HEK293T (cell line): ENCODE measurements around the gene PIP5K1B.

Source experiments
- BHLHE40 ChIP-seq: fragments of 450-650 bp; IDR thresholded peaks from 2 replicates; pipeline ENCODE4 v1.6.1; 2016; ENCODE audit warnings: mild to moderate bottlenecking, moderate library complexity, borderline replicate concordance
- ELF4 ChIP-seq: fragments of 450-650 bp; IDR thresholded peaks from 2 replicates; pipeline ENCODE4 v1.6.1; 2017; ENCODE audit warnings: antibody characterized with exemption
- FOXA1 ChIP-seq: fragments of 450-650 bp; IDR thresholded peaks from 2 replicates; pipeline ENCODE4 v1.6.1; 2016; ENCODE audit warnings: mild to moderate bottlenecking
- FOXK2 ChIP-seq: fragments of 450-650 bp; IDR thresholded peaks from 2 replicates; pipeline ENCODE4 v1.6.1; 2016; ENCODE audit warnings: mild to moderate bottlenecking
- FOXM1 ChIP-seq: fragments of 450-650 bp; IDR thresholded peaks from 2 replicates; pipeline ENCODE4 v1.6.1; 2017; ENCODE audit warnings: mild to moderate bottlenecking, borderline replicate concordance
- L3MBTL2 ChIP-seq: fragments of 450-650 bp; conservative IDR thresholded peaks from 2 replicates; pipeline ENCODE4 v1.6.1; 2016; ENCODE audit warnings: mild to moderate bottlenecking
- SP1 ChIP-seq: fragments of 450-650 bp; IDR thresholded peaks from 2 replicates; pipeline ENCODE4 v1.6.1; 2017
- SUZ12 ChIP-seq: fragments of 450-650 bp; IDR thresholded peaks from 2 replicates; pipeline ENCODE4 v1.6.1; 2016; ENCODE audit warnings: mild to moderate bottlenecking
- TF ChIP-seq, protein P1 (sequence below): fragments of 450-650 bp; IDR thresholded peaks from 2 replicates; pipeline ENCODE4 v1.6.1; 2016

DNA sequence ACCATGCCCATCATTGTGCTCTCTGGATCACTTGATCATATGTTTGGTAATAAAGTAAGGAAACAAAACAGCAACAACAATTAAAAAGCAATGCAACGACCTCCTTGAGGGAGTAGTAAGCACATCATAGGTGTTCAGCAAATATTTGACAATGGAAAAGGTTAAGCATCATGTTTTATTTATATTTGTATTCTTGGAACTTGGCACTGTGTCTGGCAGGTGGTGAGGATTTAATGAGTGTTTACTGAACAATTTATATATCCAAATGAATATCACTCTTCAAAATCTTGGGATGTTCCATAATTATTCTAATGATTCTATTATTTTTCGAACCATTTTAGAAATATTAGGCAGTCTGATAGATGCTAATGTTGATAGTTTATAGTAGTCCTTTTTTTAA, 6.2 kb downstream of the PIP5K1B start:
- no peak for TF ChIP-seq FOXM1
- no peak for TF ChIP-seq SP1
- TF ChIP-seq, protein P1, sequence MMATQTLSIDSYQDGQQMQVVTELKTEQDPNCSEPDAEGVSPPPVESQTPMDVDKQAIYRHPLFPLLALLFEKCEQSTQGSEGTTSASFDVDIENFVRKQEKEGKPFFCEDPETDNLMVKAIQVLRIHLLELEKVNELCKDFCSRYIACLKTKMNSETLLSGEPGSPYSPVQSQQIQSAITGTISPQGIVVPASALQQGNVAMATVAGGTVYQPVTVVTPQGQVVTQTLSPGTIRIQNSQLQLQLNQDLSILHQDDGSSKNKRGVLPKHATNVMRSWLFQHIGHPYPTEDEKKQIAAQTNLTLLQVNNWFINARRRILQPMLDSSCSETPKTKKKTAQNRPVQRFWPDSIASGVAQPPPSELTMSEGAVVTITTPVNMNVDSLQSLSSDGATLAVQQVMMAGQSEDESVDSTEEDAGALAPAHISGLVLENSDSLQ = no peak
- no peak for TF ChIP-seq FOXK2
- TF ChIP-seq ELF4 = no peak
- no peak for TF ChIP-seq L3MBTL2
- TF ChIP-seq FOXA1 = no peak
- no peak for TF ChIP-seq BHLHE40
- no peak for TF ChIP-seq SUZ12
